Measurements from ENCODE around the gene HIVEP3.

The HIVEP3 gene

DNA sequence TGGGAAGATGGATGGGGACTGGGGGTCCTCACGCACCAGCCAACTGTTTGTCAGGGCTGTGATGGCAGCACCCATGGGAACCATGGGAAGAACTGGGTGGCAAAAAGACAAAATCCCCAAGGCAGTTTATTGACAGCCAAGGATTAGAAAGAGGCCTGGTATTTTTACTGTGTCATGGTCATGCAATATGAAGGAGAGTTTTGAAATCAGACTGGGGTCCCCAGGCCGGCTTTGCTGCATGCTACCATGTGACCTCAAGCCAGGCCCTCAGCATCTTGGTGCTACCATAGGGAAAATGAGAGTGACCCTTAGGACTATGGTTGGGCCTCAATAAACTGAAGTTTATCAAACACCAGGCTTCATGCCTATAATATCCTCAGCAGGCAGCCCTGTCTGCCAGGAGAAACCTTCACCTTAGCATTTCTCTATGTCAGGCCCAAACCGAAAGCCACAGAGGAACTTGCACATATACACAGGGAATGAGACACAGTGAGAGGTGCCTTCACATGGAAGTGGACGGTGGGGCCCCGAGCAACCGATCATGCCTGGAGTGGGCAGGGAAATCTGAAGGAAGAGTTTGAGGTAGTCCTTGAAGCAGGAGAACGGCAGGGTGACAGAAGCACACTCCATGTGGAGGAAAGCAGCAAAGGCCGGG lies 203.2 kb downstream of the HIVEP3 start:
- DNase-seq (ENCODE audit: low read depth in 2 of 3, low spot score in 2 of 3) = no peak

DNA sequence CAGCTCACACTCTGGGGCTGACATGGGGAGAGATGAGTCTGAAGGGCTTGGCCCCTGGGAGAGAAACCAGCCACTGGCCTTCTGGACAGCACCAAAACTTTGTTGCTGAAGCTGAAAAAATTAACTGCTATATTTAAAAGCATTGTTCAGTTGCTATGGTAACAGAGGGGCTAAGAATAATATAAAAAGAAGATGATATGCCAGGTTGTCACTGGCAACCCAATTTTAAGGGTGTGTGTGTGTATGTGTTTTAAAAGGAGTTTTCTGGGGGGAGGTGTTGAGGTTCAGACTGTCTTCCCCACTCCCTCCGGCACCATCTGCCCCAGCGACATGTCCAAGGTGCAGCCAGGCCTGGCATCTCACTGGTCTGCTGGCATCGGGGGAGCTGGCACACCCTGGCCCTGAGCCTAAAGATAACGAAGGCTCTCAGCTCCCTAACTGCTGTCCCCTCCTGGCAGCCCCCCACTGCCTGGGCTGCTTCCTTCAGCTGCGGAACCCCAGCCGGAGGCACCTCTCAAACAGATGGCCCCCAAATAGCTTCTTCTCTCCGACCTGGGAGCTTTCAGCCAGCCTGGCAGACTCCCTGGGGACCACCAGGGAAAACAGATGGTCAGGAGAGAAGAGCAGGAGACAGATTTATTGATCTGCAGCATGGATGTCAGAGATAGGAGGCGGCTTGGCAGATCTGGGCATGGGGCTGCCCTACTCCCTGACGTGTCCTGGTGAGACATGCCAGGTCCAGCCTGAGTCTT lies 203.9 kb downstream of the HIVEP3 start:
- DNase-seq (ENCODE audit: low read depth in 2 of 3, low spot score in 2 of 3) = no peak

DNA sequence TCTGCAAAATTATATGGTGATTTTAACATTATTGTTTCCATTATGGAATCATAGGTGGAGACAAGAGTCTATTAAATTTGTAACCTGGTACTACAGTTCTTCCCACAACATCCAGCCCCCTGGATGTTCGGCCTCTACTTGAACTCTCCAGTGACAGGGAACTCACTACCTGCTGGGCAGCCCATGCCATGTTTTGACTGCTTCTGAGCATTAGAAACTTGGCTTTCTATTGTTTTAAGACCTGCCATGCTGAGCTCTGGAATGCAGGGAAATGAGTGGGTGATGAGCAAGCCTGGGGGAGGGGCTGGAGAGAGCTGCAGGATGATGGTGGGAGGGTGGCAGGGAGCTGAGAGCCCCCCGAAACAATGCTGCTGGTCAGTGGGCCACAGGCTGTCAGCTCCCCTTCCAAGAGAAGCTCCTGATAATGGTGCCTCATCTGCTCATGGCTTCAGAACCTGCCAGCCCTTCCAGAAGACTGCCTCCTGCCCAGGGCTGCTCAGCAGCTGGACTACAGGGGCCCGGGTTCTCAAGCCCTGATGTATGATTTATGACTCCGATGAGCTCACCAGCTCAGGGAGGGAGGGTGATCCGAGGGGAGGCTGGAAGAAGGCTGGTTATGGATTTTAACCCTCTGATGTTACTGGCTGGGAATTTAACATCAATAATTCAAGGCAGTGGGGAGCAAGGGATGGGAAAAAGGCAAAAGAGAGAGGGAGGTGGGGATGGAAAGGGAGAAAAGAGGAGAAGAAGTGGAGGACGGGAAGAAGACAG lies 205.0 kb downstream of the HIVEP3 start:
- no peak for DNase-seq (ENCODE audit: low read depth in 2 of 3, low spot score in 2 of 3)

DNA sequence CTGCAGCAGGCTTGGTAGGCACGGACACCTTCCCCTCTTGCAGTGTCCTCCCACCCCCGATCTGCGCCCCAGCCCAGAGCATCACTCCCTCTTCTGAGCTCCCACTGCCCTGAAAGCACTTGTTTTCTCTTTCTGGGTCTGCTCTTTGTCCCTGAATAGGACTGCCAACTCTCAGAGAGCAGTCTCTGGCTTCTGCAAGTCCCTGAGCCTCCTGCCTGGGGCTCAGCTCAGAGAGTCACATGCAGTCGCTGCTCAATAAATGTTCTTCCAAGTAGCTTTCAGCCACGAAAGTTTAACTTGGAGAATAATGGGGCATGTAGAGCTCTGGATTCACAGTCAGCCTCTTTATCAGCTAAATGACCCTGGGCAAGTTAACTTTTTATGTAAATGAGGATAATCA lies 205.6 kb downstream of the HIVEP3 start:
- DNase-seq (ENCODE audit: low read depth in 2 of 3, low spot score in 2 of 3) = no peak

DNA sequence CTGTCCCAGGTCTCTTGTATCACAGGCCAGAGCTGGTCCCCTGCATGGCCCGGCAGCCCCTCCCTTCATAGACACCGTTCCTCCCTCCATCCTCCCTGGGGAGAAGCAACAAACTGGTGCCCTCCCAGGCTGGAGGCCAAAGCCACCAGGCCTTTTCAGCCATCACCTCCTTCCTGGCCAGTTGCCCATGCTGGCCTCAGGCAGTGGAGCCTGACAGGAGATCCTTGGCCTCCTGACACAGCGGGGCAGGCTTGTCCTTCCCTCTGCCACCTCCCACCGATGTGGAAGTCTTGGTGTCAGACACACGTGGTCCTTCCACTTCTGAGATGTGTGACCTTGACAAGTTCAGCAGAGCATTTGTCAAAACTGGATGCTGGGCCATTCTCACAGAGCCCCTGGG lies 206.0 kb downstream of the HIVEP3 start:
- no peak for DNase-seq (ENCODE audit: low read depth in 2 of 3, low spot score in 2 of 3)

DNA sequence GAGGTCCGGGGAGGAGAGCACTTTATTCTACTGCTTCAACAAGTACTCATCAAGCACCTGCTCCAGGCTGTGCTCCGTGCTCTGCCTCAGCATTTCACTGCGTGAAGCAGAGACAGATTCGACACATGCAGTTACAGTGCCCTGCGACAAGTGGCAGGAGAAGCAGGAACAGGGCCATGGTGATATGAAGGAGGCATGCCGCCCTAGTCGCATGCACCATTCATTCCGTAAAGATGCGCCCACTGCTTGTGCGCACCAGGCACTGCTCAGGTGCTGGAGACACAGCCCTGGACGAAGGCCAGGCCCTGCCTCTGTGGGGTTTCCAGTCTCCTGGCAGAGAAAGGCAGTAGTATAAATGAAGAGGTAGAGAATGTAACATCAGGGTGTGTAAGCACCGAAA lies 206.6 kb downstream of the HIVEP3 start:
- no peak for DNase-seq (ENCODE audit: low read depth in 2 of 3, low spot score in 2 of 3)

DNA sequence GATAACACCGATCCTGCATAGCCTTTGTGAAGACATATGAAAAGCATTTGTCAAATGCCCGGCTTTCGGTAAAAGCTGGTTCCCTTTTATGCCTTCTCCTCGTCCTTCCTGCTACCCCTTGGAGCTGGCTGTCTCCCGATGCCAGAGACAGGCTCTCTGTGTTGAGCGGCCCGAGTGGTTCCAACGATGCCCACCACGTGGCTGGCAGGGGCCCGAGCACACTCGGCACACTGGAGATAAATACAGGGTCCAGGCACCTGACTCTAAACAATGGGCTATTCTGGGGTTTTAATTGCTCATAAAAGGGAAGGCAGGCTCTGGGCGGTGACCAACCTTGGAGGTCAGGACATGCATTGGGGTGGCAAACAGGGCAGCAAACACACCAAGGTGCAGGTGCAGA lies 207.1 kb downstream of the HIVEP3 start:
- DNase-seq (ENCODE audit: low read depth in 2 of 3, low spot score in 2 of 3) = no peak

DNA sequence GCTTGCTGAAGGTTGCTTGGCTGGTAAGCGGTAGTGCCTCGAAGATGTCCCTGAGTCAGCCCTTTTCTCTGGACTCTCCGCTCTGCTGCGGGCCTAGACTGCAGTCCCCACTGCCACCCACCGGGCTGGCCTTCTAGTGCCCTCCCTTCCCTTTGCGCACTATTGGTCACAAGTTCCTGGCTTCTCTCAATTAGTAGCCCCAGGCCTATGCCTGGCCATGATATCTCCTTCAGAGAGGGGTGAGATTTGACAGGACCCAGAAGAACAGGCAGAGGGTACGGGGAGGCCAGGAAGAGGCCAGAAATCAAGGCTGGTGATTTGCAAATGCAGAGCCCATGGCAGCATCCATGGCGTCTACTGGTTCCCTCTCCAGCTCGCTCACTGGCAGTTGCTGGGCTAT lies 207.7 kb downstream of the HIVEP3 start:
- DNase-seq (ENCODE audit: low read depth in 2 of 3, low spot score in 2 of 3) = no peak

DNA sequence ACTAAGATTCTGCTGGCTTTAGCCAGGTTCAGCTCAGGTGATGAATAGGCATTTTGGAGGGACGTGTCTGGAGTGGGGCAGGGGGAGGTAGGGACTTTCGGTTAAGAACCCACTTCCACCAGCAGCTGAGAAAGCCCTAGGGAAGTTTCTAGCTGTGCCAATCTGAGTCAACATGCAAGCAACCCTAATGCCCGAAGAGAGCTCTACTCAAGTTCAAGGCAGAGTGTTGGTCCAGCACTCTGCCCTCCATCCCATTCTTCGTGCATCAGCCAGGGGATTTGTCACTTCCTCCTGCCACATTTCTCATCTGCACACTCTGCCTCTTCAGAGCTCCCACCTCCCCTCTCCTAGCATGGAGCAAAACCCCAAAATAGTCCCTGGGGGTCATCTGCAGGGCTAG lies 208.8 kb downstream of the HIVEP3 start:
- DNase-seq (ENCODE audit: low read depth in 2 of 3, low spot score in 2 of 3) = no peak

DNA sequence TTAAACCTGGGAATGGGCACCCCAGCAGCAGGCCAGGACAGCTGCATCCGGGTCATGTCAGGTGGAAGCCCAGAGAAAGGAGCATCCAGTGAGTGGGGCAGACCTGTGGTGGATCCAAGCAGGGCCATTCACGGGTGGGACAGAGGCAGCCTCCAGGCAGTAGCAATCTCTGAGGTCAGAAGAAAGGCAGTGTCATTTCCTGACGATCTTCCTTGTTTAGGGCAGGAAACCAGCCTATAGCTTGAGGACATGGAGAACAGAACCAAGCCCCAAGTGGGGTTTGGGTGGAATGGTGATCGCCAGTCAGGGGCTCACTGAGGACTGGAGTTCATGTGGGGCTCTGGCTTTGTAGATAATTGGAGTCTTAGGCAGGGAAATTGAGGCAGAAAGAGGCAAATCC lies 209.4 kb downstream of the HIVEP3 start:
- DNase-seq (ENCODE audit: low read depth in 2 of 3, low spot score in 2 of 3) = no peak

DNA sequence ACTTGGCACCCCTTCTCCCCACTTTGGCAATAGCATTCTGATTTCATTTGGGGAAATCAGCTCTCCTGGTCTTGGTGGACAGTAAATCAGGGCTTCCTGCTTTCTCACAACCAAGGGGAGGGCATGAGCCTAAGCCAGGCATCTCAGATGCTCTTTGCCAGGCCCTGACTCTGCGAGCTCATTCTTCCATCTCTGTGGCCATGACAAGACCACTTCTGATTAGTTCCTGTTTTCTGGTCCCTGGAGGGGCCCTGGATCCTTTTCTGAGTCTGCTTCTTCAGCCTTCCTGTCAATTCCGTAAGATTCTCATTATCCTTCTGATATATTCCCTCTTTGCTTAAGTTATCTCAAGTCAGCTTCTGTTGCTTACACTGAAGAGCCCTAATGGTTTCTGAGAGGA lies 210.4 kb downstream of the HIVEP3 start:
- DNase-seq (ENCODE audit: low read depth in 2 of 3, low spot score in 2 of 3) = no peak

DNA sequence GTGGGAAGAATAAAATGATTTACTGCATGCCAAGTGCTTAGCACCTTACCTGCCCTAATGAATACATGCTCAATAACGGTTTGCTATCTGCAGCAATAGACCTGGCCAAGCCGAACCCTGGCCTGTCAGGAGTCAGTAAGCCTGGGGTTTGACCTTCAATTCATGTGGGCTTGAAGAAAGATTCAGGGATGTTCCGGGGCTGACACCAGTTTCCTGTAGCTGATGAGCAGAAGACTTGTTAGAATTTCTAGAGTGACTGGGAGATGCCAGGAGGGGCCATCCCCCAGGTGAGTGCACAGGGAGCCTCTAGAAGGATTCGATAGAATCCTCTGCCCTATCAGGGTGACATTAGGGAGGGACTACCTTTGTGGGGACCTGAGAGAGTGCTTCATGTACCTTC lies 210.9 kb downstream of the HIVEP3 start:
- DNase-seq (ENCODE audit: low read depth in 2 of 3, low spot score in 2 of 3) = no peak

DNA sequence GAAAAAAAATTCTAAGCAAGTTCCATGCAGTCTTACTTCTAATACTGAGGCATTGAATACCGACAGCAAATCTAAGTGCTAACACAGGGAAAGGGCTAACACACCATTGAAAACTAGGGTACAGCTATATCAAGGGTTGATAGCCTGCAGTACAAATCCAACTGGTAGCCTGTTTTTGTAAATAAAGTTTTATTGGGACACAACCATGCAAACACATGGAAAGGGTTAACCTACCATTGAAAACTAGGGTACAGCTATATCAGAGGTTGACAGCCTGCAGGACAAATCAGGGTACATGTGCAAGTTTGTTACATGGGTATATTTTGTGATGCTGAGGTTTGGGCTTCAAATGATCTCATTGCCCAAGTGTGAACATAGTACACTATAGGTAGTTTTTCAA lies 212.9 kb downstream of the HIVEP3 start:
- no peak for DNase-seq (ENCODE audit: low read depth in 2 of 3, low spot score in 2 of 3)

DNA sequence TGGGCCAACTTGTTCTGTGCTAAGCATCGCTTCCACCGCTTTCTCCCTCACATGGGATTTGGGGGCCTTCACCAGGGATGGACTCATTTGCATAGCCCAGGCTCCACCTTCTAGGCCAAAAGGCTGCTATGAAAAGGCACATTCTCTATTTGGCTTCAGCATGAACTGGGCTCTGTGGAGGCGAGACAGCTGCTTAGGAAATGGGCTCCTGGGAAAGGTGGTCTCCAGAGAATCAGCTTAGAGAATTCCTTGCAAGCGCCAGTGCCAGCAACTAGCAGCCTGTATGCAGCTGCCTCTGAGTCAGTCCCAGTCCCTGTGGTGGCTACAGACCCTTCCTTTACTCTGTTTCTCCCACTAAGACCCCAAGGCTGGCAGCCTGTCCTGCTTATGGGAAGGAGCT lies 214.5 kb downstream of the HIVEP3 start:
- DNase-seq (ENCODE audit: low read depth in 2 of 3, low spot score in 2 of 3) = no peak

DNA sequence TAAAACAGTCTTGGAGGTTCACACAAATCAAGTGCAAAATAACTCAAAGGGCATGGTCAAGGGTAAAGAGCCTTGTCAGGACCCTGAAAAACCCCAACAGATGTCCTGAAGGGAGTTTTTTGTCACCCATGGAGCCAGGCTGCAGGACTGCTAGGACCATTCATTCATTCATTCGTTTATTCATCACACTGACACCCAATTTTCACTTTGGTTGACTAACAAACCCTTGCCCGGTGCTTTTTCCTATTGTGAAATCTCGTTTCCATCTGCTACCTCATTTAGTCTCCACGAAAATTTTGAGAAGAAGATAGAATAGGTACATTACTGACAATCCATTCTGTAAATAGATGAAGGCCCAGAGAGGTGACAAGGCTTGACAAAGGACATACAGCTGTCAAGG lies 216.0 kb downstream of the HIVEP3 start:
- DNase-seq (ENCODE audit: low read depth in 2 of 3, low spot score in 2 of 3) = no peak

DNA sequence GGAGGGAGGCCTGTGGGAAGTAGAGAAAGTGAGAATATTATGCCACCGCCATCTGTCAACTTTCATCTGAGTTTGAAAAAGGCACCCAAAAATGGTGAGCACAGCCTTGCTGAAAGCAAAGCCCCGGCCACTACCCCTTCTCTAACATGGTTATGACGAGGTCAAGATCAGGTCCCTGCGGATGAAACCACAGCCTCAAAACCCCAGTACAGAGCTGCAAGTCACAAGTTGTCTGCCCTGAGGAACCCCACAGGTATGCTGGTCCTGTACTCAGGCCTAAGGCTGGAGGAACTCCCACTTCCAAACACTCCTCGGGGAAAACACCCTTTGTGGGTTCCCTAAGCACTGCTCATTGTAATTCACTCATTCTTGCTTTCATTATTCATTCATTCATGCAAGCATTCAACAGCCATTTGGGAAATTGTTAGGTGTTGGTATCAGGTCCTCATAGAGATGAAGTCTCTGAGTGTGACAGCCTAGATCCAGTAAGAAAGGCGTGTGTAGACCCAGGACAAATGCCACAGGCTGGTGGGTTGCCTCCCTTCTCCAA lies 217.7 kb downstream of the HIVEP3 start:
- DNase-seq (ENCODE audit: low read depth in 2 of 3, low spot score in 2 of 3) = no peak

DNA sequence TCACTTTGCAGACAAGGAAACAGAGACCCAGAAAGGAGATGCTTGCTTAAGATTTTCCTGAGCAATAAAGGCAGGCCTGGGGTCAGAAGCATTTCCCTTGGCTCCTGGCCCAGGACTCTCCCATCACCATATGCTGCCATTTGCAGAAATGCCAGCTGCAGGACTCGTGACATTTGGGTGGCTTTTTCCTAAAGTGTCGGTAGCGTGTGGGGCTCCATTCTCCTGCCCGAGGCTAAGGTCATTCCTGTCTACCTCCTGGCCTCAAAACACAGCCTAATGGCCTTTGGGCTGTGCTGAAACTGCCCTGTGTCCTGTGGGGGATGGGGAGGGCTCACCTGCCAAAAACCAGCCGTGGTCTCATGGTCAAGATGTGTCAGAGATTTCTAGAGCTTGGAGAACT lies 218.1 kb downstream of the HIVEP3 start:
- no peak for DNase-seq (ENCODE audit: low read depth in 2 of 3, low spot score in 2 of 3)

DNA sequence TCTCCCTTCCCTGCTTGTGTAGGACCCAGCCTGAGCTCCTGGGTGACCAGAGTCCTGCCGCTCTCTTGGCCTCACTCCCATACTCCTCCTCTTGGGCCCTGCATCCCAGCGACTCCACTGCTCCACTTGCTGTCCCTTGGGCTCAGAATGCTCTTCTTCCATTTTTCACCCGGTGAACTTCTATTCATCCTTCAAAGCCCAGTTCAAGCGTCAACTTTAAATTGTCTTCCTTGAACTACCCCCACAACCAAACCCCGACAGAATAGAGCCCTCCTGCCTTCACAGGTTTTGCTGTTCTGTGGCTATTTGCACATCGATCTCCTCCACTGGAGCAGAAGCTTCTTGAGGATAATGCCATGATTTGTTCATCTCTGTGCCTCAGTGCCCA lies 218.9 kb downstream of the HIVEP3 start:
- no peak for DNase-seq (ENCODE audit: low read depth in 2 of 3, low spot score in 2 of 3)

DNA sequence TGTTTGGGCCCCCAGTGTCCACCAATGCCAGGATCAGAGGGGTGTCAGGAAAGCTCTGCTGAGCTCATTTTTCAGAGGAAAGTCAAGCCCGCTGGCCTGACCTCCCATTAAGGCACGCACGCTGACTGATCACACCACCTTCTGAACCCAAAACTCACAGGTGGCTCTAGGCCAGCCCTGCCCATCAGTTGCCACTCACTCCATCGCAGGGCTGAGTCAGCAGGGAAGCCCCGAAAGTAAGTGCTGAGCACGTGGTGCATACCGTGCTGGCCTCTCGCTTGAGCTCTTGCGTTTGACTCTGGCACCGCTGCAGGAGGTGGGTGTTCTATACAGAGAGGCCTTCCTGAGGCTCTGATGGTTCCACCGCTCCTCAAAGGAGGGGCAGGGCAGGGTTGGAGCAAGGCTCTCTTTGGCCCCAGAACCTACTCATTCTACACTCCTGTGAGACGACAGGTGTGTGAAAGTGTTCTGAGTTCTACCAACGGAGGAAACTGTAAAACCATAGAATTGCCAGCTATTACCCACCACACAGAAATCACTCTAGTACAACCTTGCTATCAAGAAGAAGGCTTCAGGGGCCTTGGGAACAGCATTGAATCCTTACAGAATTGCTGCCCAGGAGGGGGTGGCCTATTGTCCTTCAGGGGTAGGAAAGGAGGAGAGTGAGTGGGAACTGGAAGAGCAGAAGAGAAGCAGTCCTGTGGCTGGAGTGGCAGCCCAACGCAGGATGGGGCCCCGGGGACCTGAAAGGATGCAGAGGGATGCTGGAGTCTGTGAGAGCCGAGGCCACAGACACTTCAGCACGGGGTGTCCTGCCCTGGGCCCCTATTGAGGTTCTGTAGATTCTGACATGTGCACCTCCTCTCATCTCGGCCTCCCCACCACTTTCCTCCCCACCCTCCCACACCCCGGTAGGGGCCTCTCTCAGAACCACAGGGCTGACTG lies 219.5 kb downstream of the HIVEP3 start:
- DNase-seq (ENCODE audit: low read depth in 2 of 3, low spot score in 2 of 3) = no peak

DNA sequence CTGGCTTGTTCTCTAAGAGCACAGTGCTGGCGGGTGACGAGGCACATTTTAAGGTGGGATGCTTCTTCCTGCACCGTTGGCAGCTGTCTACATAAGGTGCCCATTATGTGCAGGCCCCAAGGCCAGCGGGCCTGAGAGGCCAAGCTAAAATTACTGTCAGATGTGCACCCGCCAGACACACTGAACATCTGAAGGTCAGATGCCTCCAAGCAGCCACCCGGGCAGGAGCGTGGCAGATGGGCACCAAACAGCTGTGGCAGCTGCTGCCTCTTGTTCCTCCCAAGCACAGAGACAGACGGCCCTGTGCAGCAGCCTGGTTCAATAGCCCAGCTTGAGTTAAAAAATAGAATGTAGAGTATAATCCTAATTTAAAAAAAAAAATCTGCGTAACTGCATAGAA lies 222.3 kb downstream of the HIVEP3 start:
- no peak for DNase-seq (ENCODE audit: low read depth in 2 of 3, low spot score in 2 of 3)
